OCI-LY7 (cell line): ENCODE data around the gene ICA1.

Experiments used
- CTCF ChIP-seq: fragments of 200-600 bp; sonication (generic); conservative IDR thresholded peaks from 2 replicates; pipeline ENCODE4 v1.5.1; 2014; ENCODE audit warnings: mild to moderate bottlenecking, antibody characterized with exemption, low read length, moderate library complexity, mixed read lengths
- EZH2phosphoT487 ChIP-seq: fragments of 200-600 bp; sonication (generic); IDR thresholded peaks from 2 replicates; pipeline ENCODE4 v1.6.1; 2018; ENCODE audit warnings: low read depth, borderline replicate concordance, mild to moderate bottlenecking, mixed run types, antibody characterized with exemption, low read length, moderate library complexity, mixed read lengths

GRCh38 chr7:8208816-8209215 lies 53.2 kb downstream of the ICA1 start:
- TF ChIP-seq CTCF (no peak), EZH2phosphoT487 (no peak)
